Parathyroid adenoma (tissue), 2 donors: ENCODE measurements around the gene PURA.

Experiments used
- H2AFZ ChIP-seq: fragments of 300-600 bp; sonication (generic); one replicate; pipeline ENCODE4 v1.7.0; 2017; ENCODE audit warnings: antibody characterized with exemption, mild to moderate bottlenecking
- H3K27ac ChIP-seq: fragments of 300-600 bp; sonication (generic); one replicate; pipeline ENCODE4 v1.7.0; 2017
- H3K27me3 ChIP-seq: fragments of 300-600 bp; sonication (generic); one replicate; pipeline ENCODE4 v1.7.0; 2017; ENCODE audit warnings: low read length; ENCODE audit not compliant: control insufficient read depth, insufficient read depth
- H3K36me3 ChIP-seq: fragments of 300-600 bp; sonication (generic); one replicate; pipeline ENCODE4 v1.7.0; 2017; ENCODE audit warnings: low read length; ENCODE audit not compliant: control insufficient read depth, insufficient read depth
- H3K4me1 ChIP-seq: fragments of 300-600 bp; sonication (generic); one replicate; pipeline ENCODE4 v1.7.0; 2017; ENCODE audit warnings: control low read depth
- H3K4me2 ChIP-seq: fragments of 300-600 bp; sonication (generic); one replicate; pipeline ENCODE4 v1.7.0; 2017; ENCODE audit warnings: low read length
- H3K4me3 ChIP-seq: fragments of 300-600 bp; sonication (generic); one replicate; pipeline ENCODE4 v1.7.0; 2017; ENCODE audit warnings: low read depth, low read length
- H3K79me2 ChIP-seq: fragments of 300-600 bp; sonication (generic); one replicate; pipeline ENCODE4 v1.7.0; 2017; ENCODE audit warnings: control low read depth
- H3K9ac ChIP-seq: fragments of 300-600 bp; sonication (generic); one replicate; pipeline ENCODE4 v1.7.0; 2017; ENCODE audit warnings: mild to moderate bottlenecking
- H3K9me3 ChIP-seq: fragments of 300-600 bp; sonication (generic); one replicate; pipeline ENCODE4 v1.7.0; 2017; ENCODE audit warnings: low read length; ENCODE audit not compliant: control insufficient read depth
- CTCF ChIP-seq: fragments of 300-600 bp; sonication (generic); IDR thresholded peaks from one replicate; pipeline ENCODE4 v1.7.0; 2017; ENCODE audit warnings: antibody characterized with exemption, mild to moderate bottlenecking
- donor health status: primary hyperparathyroidism.

PURA gene

DNA sequence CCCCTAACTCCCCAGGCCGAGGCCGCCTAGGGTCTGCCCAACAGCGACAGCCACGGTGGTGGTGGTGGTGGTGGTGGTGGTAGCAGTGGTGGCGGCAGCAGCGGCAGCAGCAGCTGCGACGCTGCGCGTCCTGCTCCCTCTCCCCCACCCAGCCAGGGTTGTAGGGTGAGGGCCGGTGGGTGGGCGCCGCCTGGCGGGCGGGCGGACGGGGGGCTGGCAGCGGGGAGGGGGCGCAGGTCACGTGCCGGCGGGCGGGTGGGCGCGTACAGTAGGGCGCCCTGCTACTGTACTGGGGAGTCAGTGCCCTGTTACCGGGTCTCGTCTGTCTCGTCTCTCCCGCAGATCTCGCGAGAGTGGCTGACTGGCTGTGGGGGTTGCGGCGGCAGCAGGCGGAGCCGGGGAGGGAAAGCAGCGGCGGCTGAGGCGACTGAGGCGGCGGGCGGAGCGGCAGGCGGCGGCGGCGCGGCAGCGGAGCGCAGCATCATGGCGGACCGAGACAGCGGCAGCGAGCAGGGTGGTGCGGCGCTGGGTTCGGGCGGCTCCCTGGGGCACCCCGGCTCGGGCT is at the start of gene PURA:
Gene PURA (plus strand): TSS at position 411 of the 565 bp plus-strand sequence. CDS start 73 bp downstream, at position 484.
- Histone ChIP-seq H3K4me1 (peaks cover 36% of the 10 kb centered on the region), H3K79me2 (peaks cover 32% of the 10 kb centered on the region), H2AFZ (peak within 1 kb of the TSS; percentile 85), H3K4me3 (peak within 1 kb of the TSS; percentile 74), H3K27ac (peak within 1 kb of the TSS; percentile 93), H3K4me2 (peak within 1 kb of the TSS; percentile 90), H3K27me3 (no peaks in the 10 kb centered on the region), H3K9ac (peak within 1 kb of the TSS; percentile 69), H3K9me3 (no peaks in the 10 kb centered on the region), H3K36me3 (no peaks in the 10 kb centered on the region)
- TF ChIP-seq CTCF, result peak; percentile 15

GRCh38 chr5:140072812-140073211 is 41.1 kb upstream of the PURA start:
- Histone ChIP-seq H2AFZ (no peak overlapping the region), H3K36me3 (no peaks in the 10 kb centered on the region), H3K4me3 (no peak overlapping the region), H3K9me3 (no peaks in the 10 kb centered on the region), H3K27ac (no peak overlapping the region), H3K79me2 (no peaks in the 10 kb centered on the region), H3K27me3 (no peaks in the 10 kb centered on the region), H3K4me2 (no peak overlapping the region), H3K4me1 (peaks cover 3% of the 10 kb centered on the region), H3K9ac (no peak overlapping the region)
- no peak for TF ChIP-seq CTCF

DNA sequence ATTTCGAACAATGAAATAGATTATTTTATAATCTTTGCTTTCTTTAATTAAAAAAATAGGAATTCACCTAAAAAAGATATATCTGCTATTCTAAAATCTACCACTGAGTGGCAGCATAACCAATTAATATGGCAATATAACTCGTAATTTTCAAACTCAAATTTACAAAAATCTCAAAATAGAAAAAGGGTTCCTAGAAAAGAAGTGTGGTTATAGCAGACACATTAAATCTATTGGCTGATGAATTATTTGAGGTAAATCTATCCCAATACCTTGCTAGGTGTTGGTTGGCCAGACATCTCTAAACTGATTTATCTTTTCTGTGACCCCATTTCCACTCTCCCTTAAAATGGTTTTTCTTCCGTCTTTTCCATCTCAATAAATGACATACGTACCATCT is 40.6 kb upstream of the PURA start:
- no peak overlapping the region for H3K9ac ChIP-seq
- H3K9me3 ChIP-seq, result no peaks in the 10 kb centered on the region
- H3K4me2 ChIP-seq, result no peak overlapping the region
- peak; percentile 85 for TF ChIP-seq CTCF
- H3K36me3 ChIP-seq, result no peaks in the 10 kb centered on the region
- no peak overlapping the region for H3K27ac ChIP-seq
- peaks cover 3% of the 10 kb centered on the region for H3K4me1 ChIP-seq
- H3K27me3 ChIP-seq, result no peaks in the 10 kb centered on the region
- no peak overlapping the region for H3K4me3 ChIP-seq
- H2AFZ ChIP-seq, result no peak overlapping the region
- no peaks in the 10 kb centered on the region for H3K79me2 ChIP-seq

GRCh38 chr5:140075371-140075770 is 38.5 kb upstream of the PURA start:
- TF ChIP-seq CTCF, result peak; percentile 27
- Histone ChIP-seq H2AFZ (no peak overlapping the region), H3K36me3 (no peaks in the 10 kb centered on the region), H3K9ac (no peak overlapping the region), H3K27me3 (no peaks in the 10 kb centered on the region), H3K4me3 (no peak overlapping the region), H3K79me2 (no peaks in the 10 kb centered on the region), H3K4me2 (no peak overlapping the region), H3K4me1 (no peaks in the 10 kb centered on the region), H3K27ac (no peak overlapping the region), H3K9me3 (no peaks in the 10 kb centered on the region)

- no peak overlapping the region for H3K4me3 ChIP-seq
- TF ChIP-seq CTCF, result no peak
- no peaks in the 10 kb centered on the region for H3K27me3 ChIP-seq
- no peaks in the 10 kb centered on the region for H3K4me1 ChIP-seq
- H3K27ac ChIP-seq, result no peak overlapping the region
- H3K9me3 ChIP-seq, result no peaks in the 10 kb centered on the region
- H2AFZ ChIP-seq, result no peak overlapping the region
- H3K79me2 ChIP-seq, result no peaks in the 10 kb centered on the region
- H3K36me3 ChIP-seq, result no peaks in the 10 kb centered on the region
- no peak overlapping the region for H3K9ac ChIP-seq
- no peak overlapping the region for H3K4me2 ChIP-seq
These were observed 37.8 kb upstream of the PURA start for GRCh38 chr5:140076142-140076541.
